Thyroid gland (tissue), 4 donors: ENCODE results near the gene NEU3. TPM values are rescaled to one million over a fixed set of nuclear protein-coding genes. Genes with fewer than 3 reads are reported as not detected.
"Not testable (repeated sequence)": the region's sequence is repeated elsewhere in the genome, so short reads cannot be mapped to it uniquely, and the experiment has no call there.

Source experiments
- DNase-seq, 2 donors: peaks; one replicate each; pipeline ENCODE4 v3.0.0-alpha.2; 2019
- H3K27ac ChIP-seq, 3 donors: fragments of 200-600 bp; sonication (generic); 1 replicate in 2 of 3; 2 replicates in 1 of 3; pipeline ENCODE4 v1.5.1; 2016 to 2019; ENCODE audit warnings: mild to moderate bottlenecking in 1 of 3, moderate library complexity in 1 of 3
- H3K27me3 ChIP-seq: fragments of 200-600 bp; sonication (generic); one replicate; pipeline ENCODE4 v1.5.1; 2019
- H3K36me3 ChIP-seq, 2 donors: fragments of 200-600 bp; sonication (generic); one replicate each; pipeline ENCODE4 v1.5.1; 2016 to 2019
- H3K4me1 ChIP-seq, 2 donors: fragments of 200-600 bp; sonication (generic); one replicate each; pipeline ENCODE4 v1.5.1; 2017 to 2019
- H3K4me3 ChIP-seq, 3 donors: fragments of 200-600 bp; sonication (generic); replicated peaks in 1 of 3; 1 replicate in 2 of 3; 2 replicates in 1 of 3; pipeline ENCODE4 v1.5.1; 2016; ENCODE audit warnings: mild to moderate bottlenecking in 1 of 3
- H3K9me3 ChIP-seq: fragments of 200-600 bp; sonication (generic); one replicate; pipeline ENCODE4 v1.5.1; 2017
- POLR2A ChIP-seq, 2 donors: fragments of 450-650 bp; IDR thresholded peaks; one replicate each; pipeline ENCODE4 v1.6.1; 2017; ENCODE audit warnings: antibody characterized with exemption in 2 of 2, mild to moderate bottlenecking in 2 of 2, moderate library complexity in 1 of 2
- WGBS, 2 donors: methylation state at CpG; one replicate each; pipeline ENCODE4 v1.1.5; 2017; 5-methylcytosine and 5-hydroxymethylcytosine counted together
- intact Hi-C: fragments of 100-400 bp; cut with DNase I; formaldehyde crosslinking; loops from one replicate; pipeline ENCODE4 v1.15.1; 2023
- total RNA-seq, 4 donors: library from RNA; depleted of rRNA; stranded (reverse); fragments of >200 nt; gene quantifications; one replicate each; pipeline ENCODE4 v1.2.3, GENCODE V29; 2016
- TF ChIP-seq, protein P1 (sequence below), 6 experiments: fragments of 200-600 bp in 3 of 6; fragments of 450-650 bp in 3 of 6; sonication (generic) in 3 of 6; IDR thresholded peaks; one replicate each; pipeline ENCODE4 v1.5.1; 2016 to 2019; ENCODE audit warnings: antibody characterized with exemption in 6 of 6, mild to moderate bottlenecking in 2 of 6, inconsistent platforms in 1 of 6, moderate library complexity in 1 of 6

Gene NEU3
- total RNA-seq, 4 donors from 2014 or later, result 8.1 to 13.0 (median 9.2) TPM

DNA sequence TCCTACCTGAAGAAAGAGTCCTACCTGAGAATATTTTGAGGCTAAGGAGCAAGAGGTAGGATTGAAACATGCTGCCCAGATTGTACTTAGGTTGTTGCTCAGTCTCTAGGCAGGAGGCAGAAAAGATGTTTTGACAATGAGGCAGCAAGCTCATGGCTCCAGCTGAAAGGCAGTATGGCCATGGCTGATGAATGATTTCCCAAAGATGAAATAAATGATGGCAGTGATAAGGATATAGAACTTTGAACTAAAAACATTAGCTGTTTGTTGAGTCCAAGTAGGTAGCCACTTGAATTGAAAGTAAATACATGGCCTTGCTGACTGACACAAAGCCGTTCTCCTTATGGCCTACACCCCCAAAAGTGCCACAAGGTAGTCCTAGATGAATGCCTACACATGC is 6.8 kb upstream of the NEU3 start:
- Histone ChIP-seq H3K27me3 (no peaks in the 10 kb centered on the region), H3K9me3 (no peaks in the 10 kb centered on the region), H3K36me3 (peaks cover 15 to 21% of the 10 kb centered on the region in 2 donors), H3K4me1 (no peaks in the 10 kb centered on the region), H3K4me3 (no peak overlapping the region), H3K27ac (no peak overlapping the region)
- TF ChIP-seq, protein P1, sequence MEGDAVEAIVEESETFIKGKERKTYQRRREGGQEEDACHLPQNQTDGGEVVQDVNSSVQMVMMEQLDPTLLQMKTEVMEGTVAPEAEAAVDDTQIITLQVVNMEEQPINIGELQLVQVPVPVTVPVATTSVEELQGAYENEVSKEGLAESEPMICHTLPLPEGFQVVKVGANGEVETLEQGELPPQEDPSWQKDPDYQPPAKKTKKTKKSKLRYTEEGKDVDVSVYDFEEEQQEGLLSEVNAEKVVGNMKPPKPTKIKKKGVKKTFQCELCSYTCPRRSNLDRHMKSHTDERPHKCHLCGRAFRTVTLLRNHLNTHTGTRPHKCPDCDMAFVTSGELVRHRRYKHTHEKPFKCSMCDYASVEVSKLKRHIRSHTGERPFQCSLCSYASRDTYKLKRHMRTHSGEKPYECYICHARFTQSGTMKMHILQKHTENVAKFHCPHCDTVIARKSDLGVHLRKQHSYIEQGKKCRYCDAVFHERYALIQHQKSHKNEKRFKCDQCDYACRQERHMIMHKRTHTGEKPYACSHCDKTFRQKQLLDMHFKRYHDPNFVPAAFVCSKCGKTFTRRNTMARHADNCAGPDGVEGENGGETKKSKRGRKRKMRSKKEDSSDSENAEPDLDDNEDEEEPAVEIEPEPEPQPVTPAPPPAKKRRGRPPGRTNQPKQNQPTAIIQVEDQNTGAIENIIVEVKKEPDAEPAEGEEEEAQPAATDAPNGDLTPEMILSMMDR (IDR thresholded peaks at IDR 0.05), result no peak
- intact Hi-C loops, result no loop called here
- no peak for DNase-seq
- 95 to 96% methylated on average over 1 of the region's 1 CpG for WGBS, 2 donors

DNA sequence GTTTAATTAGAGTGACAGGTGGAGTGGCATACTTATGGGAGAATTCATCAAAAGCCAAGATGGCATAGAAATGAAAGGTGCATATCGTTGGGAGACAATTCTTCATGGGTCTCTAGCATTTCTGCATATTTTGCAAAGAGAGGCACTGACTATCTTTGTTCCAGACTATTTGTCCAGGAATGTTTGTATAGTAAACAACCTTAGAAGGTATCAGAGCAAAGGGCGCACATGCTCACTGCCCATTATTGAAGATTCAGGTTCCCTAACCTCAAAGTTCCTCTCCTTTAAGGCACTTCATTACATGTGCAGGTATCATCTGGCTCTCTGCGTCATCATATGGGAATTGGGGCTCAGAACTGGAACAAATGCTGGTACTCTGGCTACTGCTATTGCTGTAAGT is 4.7 kb upstream of the NEU3 start:
- TF ChIP-seq, protein P1 (IDR thresholded peaks at IDR 0.05), result no peak
- no peak for TF ChIP-seq POLR2A (IDR thresholded peaks at IDR 0.05)
- H3K27me3 ChIP-seq, result no peaks in the 10 kb centered on the region
- intact Hi-C loops, result no loop called here

DNA sequence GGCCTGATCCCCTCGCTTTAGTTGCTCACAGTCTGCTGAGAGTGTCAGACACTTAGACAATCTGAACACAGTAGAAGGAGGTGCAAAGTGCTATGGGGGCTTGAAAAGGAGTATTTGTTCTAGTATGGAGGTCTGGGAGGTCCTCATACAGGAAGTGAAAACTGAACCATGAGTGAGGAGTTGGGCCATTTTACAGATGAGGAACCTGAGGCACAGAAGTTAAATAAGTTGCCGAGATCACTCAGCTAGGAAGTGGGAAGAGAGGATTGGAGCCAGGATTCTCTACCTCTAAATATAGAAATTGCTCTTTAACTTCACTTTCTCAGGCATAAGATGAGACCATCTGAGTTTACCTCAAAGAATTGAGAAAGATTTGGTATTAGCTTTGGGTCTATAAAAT is 4.0 kb upstream of the NEU3 start:
- Histone ChIP-seq H3K36me3 (peaks cover 2 to 4% of the 10 kb centered on the region in 2 donors), H3K4me1 (peaks cover 0 to 9% of the 10 kb centered on the region in 2 donors), H3K4me3 (no peak overlapping the region), H3K27ac (no peak overlapping the region), H3K9me3 (no peaks in the 10 kb centered on the region), H3K27me3 (no peaks in the 10 kb centered on the region)
- TF ChIP-seq, protein P1 (IDR thresholded peaks at IDR 0.05), result no peak
- TF ChIP-seq POLR2A (IDR thresholded peaks at IDR 0.05), result no peak
- 90 to 92% methylated on average over 2 of the region's 2 CpGs for WGBS, 2 donors
- DNase-seq, result no peak
- intact Hi-C loops, result no loop called here

More for the DNA sequence above, 4.7 kb upstream of the NEU3 start:
- DNase-seq, result no peak
- 87 to 88% methylated on average over 3 of the region's 3 CpGs for WGBS, 2 donors
- no peaks in the 10 kb centered on the region for H3K9me3 ChIP-seq
- H3K4me3 ChIP-seq, result no peak overlapping the region
- peaks cover 0 to 3% of the 10 kb centered on the region in 2 donors for H3K4me1 ChIP-seq
- no peak overlapping the region for H3K27ac ChIP-seq
- H3K36me3 ChIP-seq, result peaks cover 3 to 8% of the 10 kb centered on the region in 2 donors

DNA sequence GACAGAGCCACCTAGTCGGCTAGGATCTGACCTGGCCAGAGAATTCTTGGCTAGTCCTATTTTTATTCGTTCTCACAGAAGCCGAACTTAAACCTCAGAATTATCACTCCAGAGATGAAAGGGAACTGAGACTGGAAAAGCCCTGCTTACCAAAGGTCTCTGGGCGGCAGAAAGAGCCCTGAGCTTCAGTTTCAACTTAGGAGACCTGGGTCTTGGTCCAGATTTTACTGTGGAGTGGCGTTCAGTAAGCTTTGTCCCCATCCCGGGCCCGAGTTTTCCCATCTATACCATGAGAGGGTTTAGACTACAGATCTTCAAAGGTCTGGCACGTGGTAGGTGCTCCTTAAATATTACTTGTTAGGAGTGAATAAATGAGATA is 516 bp downstream of the NEU3 start:
- Histone ChIP-seq H3K27ac (peak overlapping the region in 2 of 3 donors; percentile 61 to 66), H3K36me3 (no peaks in the 10 kb centered on the region), H3K9me3 (no peaks in the 10 kb centered on the region), H3K4me3 (peak overlapping the region; percentile 64 to 91 (median 83)), H3K27me3 (no peaks in the 10 kb centered on the region), H3K4me1 (peaks cover 0 to 9% of the 10 kb centered on the region in 2 donors)
- intact Hi-C loops, result no loop called here
- DNase-seq, result no peak
- TF ChIP-seq POLR2A (IDR thresholded peaks at IDR 0.05), result no peak
- TF ChIP-seq, protein P1 (IDR thresholded peaks at IDR 0.05), result no peak
- WGBS, 2 donors, result 4 to 5% methylated on average over 8 of the region's 8 CpGs

DNA sequence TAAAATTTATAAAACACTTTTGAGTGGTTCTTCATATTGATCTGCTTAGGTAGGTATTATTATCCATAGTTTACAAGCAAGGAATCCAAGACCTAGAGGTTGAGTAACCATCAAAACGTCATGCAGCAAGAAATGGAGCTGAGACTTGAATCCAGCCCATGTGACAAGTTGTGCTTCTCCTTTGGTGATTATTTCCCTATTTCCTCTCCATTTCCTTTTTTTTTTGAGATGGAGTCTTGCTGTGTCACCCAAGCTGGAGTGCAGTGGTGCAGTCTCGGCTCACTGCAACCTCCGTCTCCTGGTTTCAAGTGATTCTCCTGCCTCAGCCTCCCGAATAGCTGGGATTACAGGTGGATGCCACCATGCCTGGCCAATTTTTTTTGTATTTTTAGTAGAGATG is 1.4 kb downstream of the NEU3 start:
- intact Hi-C loops, H3K4me1 ChIP-seq, H3K27me3 ChIP-seq, H3K27ac ChIP-seq, H3K36me3 ChIP-seq, H3K4me3 ChIP-seq, DNase-seq, H3K9me3 ChIP-seq: not testable (repeated sequence)
- WGBS, 2 donors, result 91 to 97% methylated on average over 4 of the region's 4 CpGs

DNA sequence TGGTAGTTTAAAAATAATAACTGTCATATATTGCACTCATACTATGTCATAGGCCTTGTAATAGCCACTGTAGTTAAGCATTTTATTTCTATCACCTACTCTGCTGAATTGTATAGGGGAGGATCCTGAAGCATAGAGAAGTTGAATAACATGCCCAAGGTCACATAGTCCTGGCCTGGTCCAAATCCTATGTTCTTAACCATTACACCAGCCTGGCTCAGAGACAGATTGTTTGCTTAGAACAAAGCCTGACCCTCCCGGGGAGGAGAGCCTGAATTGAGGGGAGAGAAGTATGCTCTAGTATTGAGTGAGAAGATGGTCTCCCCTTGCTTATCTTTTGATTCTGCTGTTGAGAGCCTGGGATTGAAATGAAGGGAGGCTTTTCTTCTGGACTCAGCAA is 2.2 kb downstream of the NEU3 start:
- TF ChIP-seq, protein P1 (IDR thresholded peaks at IDR 0.05), result no peak
- TF ChIP-seq POLR2A (IDR thresholded peaks at IDR 0.05), result no peak
- WGBS, 2 donors, result 31 to 32% methylated on average over 1 of the region's 1 CpG

More for the DNA sequence above, 2.2 kb downstream of the NEU3 start:
- no peak overlapping the region for H3K4me3 ChIP-seq
- intact Hi-C loops, result no loop called here
- H3K4me1 ChIP-seq, result peaks cover 0 to 9% of the 10 kb centered on the region in 2 donors
- no peak for DNase-seq
- no peaks in the 10 kb centered on the region for H3K27me3 ChIP-seq
- H3K27ac ChIP-seq, result no peak overlapping the region
- H3K9me3 ChIP-seq, result no peaks in the 10 kb centered on the region
- peaks cover 0 to 6% of the 10 kb centered on the region in 2 donors for H3K36me3 ChIP-seq
